HEK293 (cell line): Measurements from ENCODE around the gene PDE4D.

Source experiments
- ZBTB8A ChIP-seq: fragments of 450-650 bp; formaldehyde crosslinking; IDR thresholded peaks from 2 replicates; pipeline ENCODE4 v1.5.1; 2016; ENCODE audit warnings: missing biosample characterization, missing genetic modification characterization
- ZNF121 ChIP-seq: fragments of 450-650 bp; formaldehyde crosslinking; IDR thresholded peaks from 2 replicates; pipeline ENCODE4 v1.5.1; 2016; ENCODE audit warnings: missing biosample characterization, missing genetic modification characterization
- ZNF24 ChIP-seq: fragments of 450-650 bp; formaldehyde crosslinking; IDR thresholded peaks from 2 replicates; pipeline ENCODE4 v1.5.1; 2016; ENCODE audit warnings: missing biosample characterization, missing genetic modification characterization
- ZNF274 ChIP-seq, 2 experiments: fragments of 200-500 bp in 1 of 2; fragments of 450-650 bp in 1 of 2; sonication (Bioruptor generic) in 1 of 2; formaldehyde crosslinking in 1 of 2; IDR thresholded peaks; 2 replicates each; pipeline versions ENCODE4 v1.5.1 to v1.6.1; 2014 to 2016; ENCODE audit warnings: borderline replicate concordance in 1 of 2, inconsistent platforms in 1 of 2, low read length in 1 of 2, missing biosample characterization in 1 of 2, missing genetic modification characterization in 1 of 2
- TF ChIP-seq, protein P1 (sequence below): fragments of 450-650 bp; formaldehyde crosslinking; conservative IDR thresholded peaks from 2 replicates; pipeline ENCODE4 v1.5.1; 2016; ENCODE audit warnings: low read depth, missing biosample characterization, missing genetic modification characterization

DNA sequence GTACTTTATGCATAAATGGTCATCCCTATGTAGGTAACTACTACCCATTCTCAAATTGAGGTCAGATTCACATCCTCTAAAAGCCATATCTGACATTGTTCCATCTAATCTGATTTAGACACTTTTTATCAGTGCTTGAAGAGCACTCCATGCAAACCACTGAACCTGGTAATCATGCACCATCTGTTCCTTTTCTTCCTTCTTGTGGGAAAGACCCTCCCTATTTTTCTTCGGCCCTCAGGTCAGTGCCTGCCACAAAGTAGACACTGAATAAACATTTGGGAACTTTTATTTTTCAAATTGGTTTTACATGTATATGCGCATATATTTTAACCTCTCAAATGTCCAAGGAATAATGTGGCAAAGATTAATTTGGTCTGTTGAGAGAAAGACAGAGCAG, 26.0 kb upstream of the PDE4D start:
- TF ChIP-seq ZNF121 (no peak), ZNF274 (IDR thresholded peaks at IDR 0.05; ENCODE audit: low read length) (no peak), ZNF274 (tag by site-specific recombination; IDR thresholded peaks at IDR 0.05; ENCODE audit: borderline replicate concordance) (no peak), ZNF24 (tag by site-specific recombination) (no peak), ZBTB8A (tag by site-specific recombination) (no peak)
- TF ChIP-seq, protein P1, sequence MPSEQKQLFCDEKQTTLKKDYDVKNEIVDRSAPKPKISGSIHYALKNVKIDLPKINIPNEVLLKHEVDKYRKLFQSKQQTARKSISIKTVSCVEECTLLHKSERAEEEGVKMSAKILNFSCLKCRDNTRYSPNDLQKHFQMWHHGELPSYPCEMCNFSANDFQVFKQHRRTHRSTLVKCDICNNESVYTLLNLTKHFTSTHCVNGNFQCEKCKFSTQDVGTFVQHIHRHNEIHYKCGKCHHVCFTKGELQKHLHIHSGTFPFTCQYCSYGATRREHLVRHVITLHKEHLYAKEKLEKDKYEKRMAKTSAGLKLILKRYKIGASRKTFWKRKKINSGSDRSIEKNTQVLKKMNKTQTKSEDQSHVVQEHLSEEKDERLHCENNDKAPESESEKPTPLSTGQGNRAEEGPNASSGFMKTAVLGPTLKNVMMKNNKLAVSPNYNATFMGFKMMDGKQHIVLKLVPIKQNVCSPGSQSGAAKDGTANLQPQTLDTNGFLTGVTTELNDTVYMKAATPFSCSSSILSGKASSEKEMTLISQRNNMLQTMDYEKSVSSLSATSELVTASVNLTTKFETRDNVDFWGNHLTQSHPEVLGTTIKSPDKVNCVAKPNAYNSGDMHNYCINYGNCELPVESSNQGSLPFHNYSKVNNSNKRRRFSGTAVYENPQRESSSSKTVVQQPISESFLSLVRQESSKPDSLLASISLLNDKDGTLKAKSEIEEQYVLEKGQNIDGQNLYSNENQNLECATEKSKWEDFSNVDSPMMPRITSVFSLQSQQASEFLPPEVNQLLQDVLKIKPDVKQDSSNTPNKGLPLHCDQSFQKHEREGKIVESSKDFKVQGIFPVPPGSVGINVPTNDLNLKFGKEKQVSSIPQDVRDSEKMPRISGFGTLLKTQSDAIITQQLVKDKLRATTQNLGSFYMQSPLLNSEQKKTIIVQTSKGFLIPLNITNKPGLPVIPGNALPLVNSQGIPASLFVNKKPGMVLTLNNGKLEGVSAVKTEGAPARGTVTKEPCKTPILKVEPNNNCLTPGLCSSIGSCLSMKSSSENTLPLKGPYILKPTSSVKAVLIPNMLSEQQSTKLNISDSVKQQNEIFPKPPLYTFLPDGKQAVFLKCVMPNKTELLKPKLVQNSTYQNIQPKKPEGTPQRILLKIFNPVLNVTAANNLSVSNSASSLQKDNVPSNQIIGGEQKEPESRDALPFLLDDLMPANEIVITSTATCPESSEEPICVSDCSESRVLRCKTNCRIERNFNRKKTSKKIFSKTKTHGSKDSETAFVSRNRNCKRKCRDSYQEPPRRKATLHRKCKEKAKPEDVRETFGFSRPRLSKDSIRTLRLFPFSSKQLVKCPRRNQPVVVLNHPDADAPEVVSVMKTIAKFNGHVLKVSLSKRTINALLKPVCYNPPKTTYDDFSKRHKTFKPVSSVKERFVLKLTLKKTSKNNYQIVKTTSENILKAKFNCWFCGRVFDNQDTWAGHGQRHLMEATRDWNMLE (tag by site-specific recombination): no peak
